GM12878 (cell line): ENCODE measurements around the gene C6orf89. TPM values are rescaled to one million over a fixed set of nuclear protein-coding genes. Genes with fewer than 3 reads are reported as not detected.
"Not testable (repeated sequence)": the region's sequence is repeated elsewhere in the genome, so short reads cannot be mapped to it uniquely, and the experiment has no call there.

Experiments
- ATAC-seq: fragments of 200-7000 bp; cut with Tn5 transposase; 3 replicates; pipeline ENCODE4 v1.9.1; 2020; ENCODE audit warnings: mild to moderate bottlenecking, moderate library complexity
- BruUV-seq: library from RNA; stranded (reverse); fragments of 400-500 nt; replicated peaks from 2 replicates; lab custom pipeline; 2021; lab: Mats Ljungman, UMichigan
- CTCF ChIA-PET: fragments of 300-600 bp; sonication (Branson Sonifier 250); formaldehyde crosslinking; extraction: SDS; loops from one replicate; lab custom pipeline; 2021; ENCODE audit warnings: inconsistent platforms; lab: Yijun Ruan, JAX
- POLR2A ChIA-PET: fragments of 350-600 bp; formaldehyde crosslinking; extraction: SDS; loops from one replicate; lab custom pipeline; 2021; ENCODE audit warnings: inconsistent platforms; lab: Charles Lee
- RAD21 ChIA-PET: fragments of 300-600 bp; sonication (Branson Sonifier 250); formaldehyde crosslinking; loops from one replicate; lab custom pipeline; 2023; ENCODE audit warnings: antibody characterized with exemption; ENCODE audit not compliant: unreplicated experiment; lab: Charles Lee
- SMC1A ChIA-PET: fragments of 300-600 bp; sonication (Branson Sonifier 250); formaldehyde crosslinking; loops from one replicate; lab custom pipeline; 2023; ENCODE audit not compliant: unreplicated experiment, uncharacterized antibody; lab: Charles Lee
- DNase-seq: peaks from one replicate; pipeline ENCODE4 v3.0.0-alpha.2; 2011; ENCODE audit warnings: low read depth, low spot score
- FAIRE-seq: peaks from 3 replicates; lab custom pipeline; 2011; peaks lifted over from hg19 to GRCh38; lab: Jason Lieb, UNC
- H2AFZ ChIP-seq: 2 replicates; pipeline ENCODE4 v1.6.0; 2011; ENCODE audit warnings: low read depth, low read length, control low read depth; ENCODE audit not compliant: control insufficient read depth
- H3K27ac ChIP-seq: 2 replicates; pipeline ENCODE4 v1.5.1; 2011; ENCODE audit warnings: control low read depth; ENCODE audit not compliant: control insufficient read depth, insufficient read depth
- H3K27me3 ChIP-seq, 2 experiments: replicated peaks in 1 of 2; 2 replicates each; pipeline versions ENCODE4 v1.6.0 to v1.6.1; 2011; ENCODE audit warnings: low read length in 1 of 2; ENCODE audit not compliant: control insufficient read depth in 2 of 2, insufficient read depth in 2 of 2
- H3K36me3 ChIP-seq, 2 experiments: 2 replicates each; pipeline ENCODE4 v1.5.1; 2011; ENCODE audit warnings: low read length in 1 of 2; ENCODE audit not compliant: control insufficient read depth in 2 of 2, insufficient read depth in 2 of 2
- H3K4me1 ChIP-seq: 2 replicates; pipeline ENCODE4 v1.6.1; 2011; ENCODE audit warnings: mild to moderate bottlenecking, low read length, moderate library complexity, mixed read lengths; ENCODE audit not compliant: control insufficient read depth, insufficient read depth
- H3K4me2 ChIP-seq: 2 replicates; pipeline ENCODE4 v1.6.0; 2011; ENCODE audit warnings: control low read depth; ENCODE audit not compliant: control insufficient read depth, insufficient read depth
- H3K4me3 ChIP-seq: fragments of 200-600 bp; sonication (generic); 2 replicates; pipeline ENCODE4 v1.5.1; 2016
- H3K79me2 ChIP-seq: 2 replicates; pipeline ENCODE4 v1.6.0; 2011; ENCODE audit warnings: low read length; ENCODE audit not compliant: control insufficient read depth, insufficient read depth
- H3K9ac ChIP-seq: 2 replicates; pipeline ENCODE4 v1.8.0; 2011; ENCODE audit warnings: low read length, control low read depth, mixed read lengths; ENCODE audit not compliant: control insufficient read depth, insufficient read depth
- H3K9me3 ChIP-seq: replicated peaks from 3 replicates; pipeline ENCODE4 v1.5.1; 2011; ENCODE audit warnings: mild to moderate bottlenecking, low read length; ENCODE audit not compliant: control insufficient read depth, insufficient read depth
- H4K20me1 ChIP-seq: 2 replicates; pipeline ENCODE4 v1.6.0; 2011; ENCODE audit not compliant: control insufficient read depth, insufficient read depth
- HCFC1 ChIP-seq: fragments of 150-350 bp; IDR thresholded peaks from 2 replicates; pipeline ENCODE4 v1.6.1; 2014; ENCODE audit warnings: low read length
- HDGF ChIP-seq: fragments of 450-650 bp; IDR thresholded peaks from 2 replicates; pipeline ENCODE4 v1.6.1; 2016; ENCODE audit warnings: antibody characterized with exemption
- IRF4 ChIP-seq: IDR thresholded peaks from 2 replicates; pipeline ENCODE4 v1.6.1; 2011; ENCODE audit warnings: low read depth, low read length
- LARP7 ChIP-seq: fragments of 450-650 bp; IDR thresholded peaks from 2 replicates; pipeline ENCODE4 v1.6.1; 2017; ENCODE audit warnings: mild to moderate bottlenecking
- POLR2AphosphoS2 ChIP-seq: IDR thresholded peaks from 2 replicates; pipeline ENCODE4 v1.6.1; 2011; ENCODE audit warnings: low read depth, mild to moderate bottlenecking, low read length, improper control_type of control experiment, moderate library complexity
- ZBTB11 ChIP-seq: fragments of 450-650 bp; formaldehyde crosslinking; IDR thresholded peaks from 2 replicates; pipeline ENCODE4 v1.5.0; 2022; ENCODE audit warnings: mild to moderate bottlenecking, missing genetic modification characterization
- WGBS: methylation state at CpG from one replicate; pipeline ENCODE4 v1.1.6; 2016; ENCODE audit warnings: low lambda C conversion rate; ENCODE audit not compliant: insufficient replicate concordance, insufficient coverage; ENCODE audit errors: missing lambda C conversion rate; 5-methylcytosine and 5-hydroxymethylcytosine counted together
- in situ Hi-C: fragments of 300-500 bp; cut with MboI; formaldehyde crosslinking; loops from 9 replicates; pipeline ENCODE4 v1.14.3; 2018; ENCODE audit warnings: mixed read lengths
- intact Hi-C: fragments of 100-400 bp; cut with micrococcal nuclease; formaldehyde crosslinking; loops from one replicate; pipeline ENCODE4 v1.14.2; 2022; ENCODE audit not compliant: unreplicated experiment
- polyA plus RNA-seq, 11 experiments: library from polyadenylated mRNA; depleted of rRNA in 4 of 11; unstranded in 6 of 11; stranded (reverse) in 5 of 11; fragments of >200 nt; fragmentation: Nextera tagmentation in 4 of 11; fragmentation: Illumina TruSeq in 1 of 11; extraction: Ambion mirVana in 4 of 11; extraction: Trizol in 1 of 11; gene quantifications; 1 replicate in 1 of 11; 2 replicates in 10 of 11; pipeline versions ENCODE4 v1.2.1 to v1.2.3, GENCODE V29; 2011 to 2016; ENCODE audit warnings: inconsistent platforms in 2 of 11, missing spikeins in 2 of 11, low read depth in 1 of 11
- total RNA-seq, 4 experiments: library from RNA; depleted of rRNA in 3 of 4; stranded (reverse); fragments of >200 nt in 3 of 4; fragmentation: Illumina TruSeq in 1 of 4; extraction: Trizol in 1 of 4; gene quantifications; 2 replicates each; pipeline versions ENCODE4 v1.2.1 to v1.2.3, GENCODE V29; 2013 to 2021

The C6orf89 gene
- total and polyA plus RNA-seq, 10 of the 15 experiments (the other 5 are each of a cell fraction or from before 2014, with no cell fraction given): 10.8 to 42.7 (median 28.6) TPM

GRCh38 chr6:36890112-36890663 is 4.4 kb downstream of the C6orf89 start (continued):
- TF ChIP-seq ZBTB11 (CRISPR knock-in tag) (no peak), LARP7 (no peak), HCFC1 (no peak), HDGF (no peak), POLR2AphosphoS2 (no peak), IRF4 (no peak)

- 95% methylated on average over 2 of the region's 2 CpGs for WGBS
- not testable (repeated sequence) for FAIRE-seq
Measured at GRCh38 chr6:36891153-36891552, 5.4 kb downstream of the C6orf89 start.

More at GRCh38 chr6:36891153-36891552, 5.4 kb downstream of the C6orf89 start:
- SMC1A ChIA-PET, H3K4me2 ChIP-seq, H3K36me3 ChIP-seq, ATAC-seq, H4K20me1 ChIP-seq, in situ Hi-C loops, H3K4me1 ChIP-seq, H3K9me3 ChIP-seq, DNase-seq, H3K4me3 ChIP-seq, H3K27me3 ChIP-seq, H3K9ac ChIP-seq, H3K79me2 ChIP-seq, RAD21 ChIA-PET, H3K27ac ChIP-seq, intact Hi-C loops, BruUV-seq, H2AFZ ChIP-seq: not testable (repeated sequence)
- POLR2A ChIA-PET: interaction anchor here (1.0 kb wide), 1 partner anchor 116 kb away, joined by 3 read pairs; no protein-coding TSS in a partner anchor
- CTCF ChIA-PET: interaction anchor here (1.1 to 4.1 kb wide), 3 partner anchors 40 to 276 kb away, joined by 3 to 18 read pairs (median 5); no protein-coding TSS in a partner anchor
